ENCODE data around the gene GPC3. TPM values are rescaled to one million over a fixed set of nuclear protein-coding genes. Genes with fewer than 3 reads are reported as not detected.

GPC3 gene
- total RNA-seq, 1 experiment from 2014 or later = 0.24 TPM

DNA sequence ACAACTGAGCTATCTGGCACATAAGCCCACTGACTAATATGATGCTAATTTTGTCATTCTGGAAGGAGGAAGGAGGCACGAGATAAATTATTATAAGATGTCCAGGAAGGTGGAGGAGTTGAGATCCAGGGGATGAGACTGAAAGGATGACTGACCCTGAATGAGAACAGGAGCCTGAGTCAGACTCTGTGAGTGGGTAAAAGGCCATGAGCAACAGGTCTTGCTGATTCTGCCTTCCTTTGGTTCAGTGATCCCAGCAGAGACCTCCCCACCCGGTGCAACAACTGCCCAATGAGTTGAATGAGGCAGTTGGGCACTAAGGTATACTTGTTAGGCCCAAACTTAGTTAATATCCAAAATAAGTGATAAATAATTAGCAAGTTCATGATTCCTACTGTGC lies 332.0 kb downstream of the GPC3 start:
- no TSS peak for BruUV-seq (replicated peaks)
- no peak overlapping the region for H3K27ac ChIP-seq (ENCODE audit: low read depth, low read length, poor library complexity, severe bottlenecking)
- CTCF ChIA-PET = no interaction called here
- H3K4me3 ChIP-seq (ENCODE audit: low read depth, low read length, poor library complexity, severe bottlenecking) = no peak overlapping the region
- POLR2A ChIA-PET (ENCODE audit: low non-redundant PET) = no interaction called here
- intact Hi-C loops (cut with micrococcal nuclease; ENCODE audit: unreplicated experiment) = loop anchor here (10.0 kb wide), 1 partner anchor 239 kb away; the partner anchor contains the start of gene GPC4
- no peaks in the 10 kb centered on the region for H3K36me3 ChIP-seq (ENCODE audit: insufficient read depth, low read length, poor library complexity, severe bottlenecking)
- no peak for TF ChIP-seq EZH2 (IDR thresholded peaks at IDR 0.05; ENCODE audit: borderline replicate concordance, low read depth, low read length, poor library complexity, severe bottlenecking)
- TF ChIP-seq, protein P1, sequence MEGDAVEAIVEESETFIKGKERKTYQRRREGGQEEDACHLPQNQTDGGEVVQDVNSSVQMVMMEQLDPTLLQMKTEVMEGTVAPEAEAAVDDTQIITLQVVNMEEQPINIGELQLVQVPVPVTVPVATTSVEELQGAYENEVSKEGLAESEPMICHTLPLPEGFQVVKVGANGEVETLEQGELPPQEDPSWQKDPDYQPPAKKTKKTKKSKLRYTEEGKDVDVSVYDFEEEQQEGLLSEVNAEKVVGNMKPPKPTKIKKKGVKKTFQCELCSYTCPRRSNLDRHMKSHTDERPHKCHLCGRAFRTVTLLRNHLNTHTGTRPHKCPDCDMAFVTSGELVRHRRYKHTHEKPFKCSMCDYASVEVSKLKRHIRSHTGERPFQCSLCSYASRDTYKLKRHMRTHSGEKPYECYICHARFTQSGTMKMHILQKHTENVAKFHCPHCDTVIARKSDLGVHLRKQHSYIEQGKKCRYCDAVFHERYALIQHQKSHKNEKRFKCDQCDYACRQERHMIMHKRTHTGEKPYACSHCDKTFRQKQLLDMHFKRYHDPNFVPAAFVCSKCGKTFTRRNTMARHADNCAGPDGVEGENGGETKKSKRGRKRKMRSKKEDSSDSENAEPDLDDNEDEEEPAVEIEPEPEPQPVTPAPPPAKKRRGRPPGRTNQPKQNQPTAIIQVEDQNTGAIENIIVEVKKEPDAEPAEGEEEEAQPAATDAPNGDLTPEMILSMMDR (conservative IDR thresholded peaks at IDR 0.05; ENCODE audit: low read depth, low read length) = no peak
- H3K4me1 ChIP-seq (ENCODE audit: insufficient read depth, low read length, poor library complexity, severe bottlenecking) = no peaks in the 10 kb centered on the region
- H3K9me3 ChIP-seq (ENCODE audit: low read depth, low read length, poor library complexity, severe bottlenecking) = no peaks in the 10 kb centered on the region
- no peak for DNase-seq (ENCODE audit: low spot score)
- no peaks in the 10 kb centered on the region for H3K27me3 ChIP-seq (replicated peaks; ENCODE audit: insufficient read depth, low read depth, low read length, poor library complexity)

DNA sequence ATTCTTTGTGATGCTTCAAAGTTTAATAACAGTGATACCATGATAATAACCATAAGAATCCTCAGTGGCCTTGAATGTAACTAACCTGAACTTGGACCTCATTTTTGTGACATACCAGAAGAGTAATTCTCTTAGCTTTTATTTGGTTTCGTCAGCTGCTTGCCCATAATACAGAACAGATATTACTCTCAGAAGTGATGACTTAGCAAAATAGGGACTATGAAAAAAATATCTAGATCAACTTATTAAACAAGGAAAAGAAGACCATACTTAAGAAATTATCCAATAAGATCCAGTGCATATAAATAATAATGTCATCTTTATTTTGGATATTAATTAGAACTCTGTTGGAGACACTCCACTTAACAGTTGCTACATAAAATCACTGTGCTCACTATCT lies 333.2 kb downstream of the GPC3 start:
- TF ChIP-seq EZH2 (IDR thresholded peaks at IDR 0.05; ENCODE audit: borderline replicate concordance, low read depth, low read length, poor library complexity, severe bottlenecking) = no peak
- POLR2A ChIA-PET (ENCODE audit: low non-redundant PET) = no interaction called here
- Histone ChIP-seq H3K27me3 (replicated peaks; ENCODE audit: insufficient read depth, low read depth, low read length, poor library complexity) (no peaks in the 10 kb centered on the region), H3K4me3 (ENCODE audit: low read depth, low read length, poor library complexity, severe bottlenecking) (no peak overlapping the region), H3K4me1 (ENCODE audit: insufficient read depth, low read length, poor library complexity, severe bottlenecking) (no peaks in the 10 kb centered on the region), H3K27ac (ENCODE audit: low read depth, low read length, poor library complexity, severe bottlenecking) (no peak overlapping the region), H3K9me3 (ENCODE audit: low read depth, low read length, poor library complexity, severe bottlenecking) (no peaks in the 10 kb centered on the region), H3K36me3 (ENCODE audit: insufficient read depth, low read length, poor library complexity, severe bottlenecking) (no peaks in the 10 kb centered on the region)
- no TSS peak for BruUV-seq (replicated peaks)
- DNase-seq (ENCODE audit: low spot score) = no peak
- CTCF ChIA-PET = no interaction called here
- intact Hi-C loops (cut with micrococcal nuclease; ENCODE audit: unreplicated experiment) = loop anchor here (10.0 kb wide), 1 partner anchor 237 kb away; the partner anchor contains the start of gene GPC4

DNA sequence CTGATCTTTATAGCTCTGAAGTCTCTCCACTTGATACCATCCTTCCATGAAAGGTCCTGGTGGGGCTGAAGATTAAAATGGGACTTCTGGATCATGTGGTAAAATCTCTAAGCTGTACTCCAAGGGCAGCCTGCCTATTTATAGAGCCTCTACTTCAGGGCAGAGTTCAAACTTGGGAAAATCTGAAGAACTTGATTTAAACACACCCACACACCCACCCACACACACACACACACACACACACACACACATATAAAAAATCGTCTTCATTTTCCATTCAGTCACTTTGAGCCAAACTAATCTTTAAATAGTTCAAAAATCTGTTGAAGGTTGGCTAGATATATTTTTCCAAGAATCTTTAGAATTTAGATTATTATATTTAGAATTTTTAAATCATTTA lies 335.2 kb downstream of the GPC3 start:
- CTCF ChIA-PET = no interaction called here
- H3K4me3 ChIP-seq (ENCODE audit: low read depth, low read length, poor library complexity, severe bottlenecking) = no peak overlapping the region
- POLR2A ChIA-PET (ENCODE audit: low non-redundant PET) = no interaction called here
- H3K4me1 ChIP-seq (ENCODE audit: insufficient read depth, low read length, poor library complexity, severe bottlenecking) = no peaks in the 10 kb centered on the region
- H3K27me3 ChIP-seq (replicated peaks; ENCODE audit: insufficient read depth, low read depth, low read length, poor library complexity) = no peaks in the 10 kb centered on the region
- H3K9me3 ChIP-seq (ENCODE audit: low read depth, low read length, poor library complexity, severe bottlenecking) = no peaks in the 10 kb centered on the region
- H3K36me3 ChIP-seq (ENCODE audit: insufficient read depth, low read length, poor library complexity, severe bottlenecking) = no peaks in the 10 kb centered on the region
- no peak for DNase-seq (ENCODE audit: low spot score)
- intact Hi-C loops (cut with micrococcal nuclease; ENCODE audit: unreplicated experiment) = loop anchor here (10.0 kb wide), 1 partner anchor 235 kb away; the partner anchor contains the start of gene GPC4
- no peak overlapping the region for H3K27ac ChIP-seq (ENCODE audit: low read depth, low read length, poor library complexity, severe bottlenecking)
- no TSS peak for BruUV-seq (replicated peaks)
- TF ChIP-seq EZH2 (IDR thresholded peaks at IDR 0.05; ENCODE audit: borderline replicate concordance, low read depth, low read length, poor library complexity, severe bottlenecking) = no peak
- TF ChIP-seq, protein P1 (conservative IDR thresholded peaks at IDR 0.05; ENCODE audit: low read depth, low read length) = no peak

DNA sequence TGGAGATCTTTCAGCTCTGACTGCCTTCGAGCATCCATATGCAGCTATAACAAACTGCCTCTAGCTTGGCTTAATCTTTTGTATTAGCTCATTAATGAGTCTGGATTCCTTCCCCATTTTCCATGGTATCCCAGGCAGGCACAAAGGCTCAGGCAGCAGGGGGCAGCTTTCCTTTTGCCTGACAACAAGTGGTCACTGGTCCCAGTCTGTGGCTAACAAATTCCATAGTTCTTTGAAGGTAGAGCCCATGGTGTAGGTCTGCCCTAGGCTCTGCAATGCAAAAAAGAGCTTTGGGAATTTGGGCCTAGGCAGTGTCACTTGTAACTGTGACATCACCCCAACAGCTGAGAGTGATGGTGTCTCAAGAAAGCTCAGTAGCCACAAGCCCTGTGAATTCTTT lies 335.7 kb downstream of the GPC3 start:
- Histone ChIP-seq H3K36me3 (ENCODE audit: insufficient read depth, low read length, poor library complexity, severe bottlenecking) (no peaks in the 10 kb centered on the region), H3K9me3 (ENCODE audit: low read depth, low read length, poor library complexity, severe bottlenecking) (no peaks in the 10 kb centered on the region), H3K27me3 (replicated peaks; ENCODE audit: insufficient read depth, low read depth, low read length, poor library complexity) (no peaks in the 10 kb centered on the region), H3K27ac (ENCODE audit: low read depth, low read length, poor library complexity, severe bottlenecking) (no peak overlapping the region), H3K4me3 (ENCODE audit: low read depth, low read length, poor library complexity, severe bottlenecking) (no peak overlapping the region), H3K4me1 (ENCODE audit: insufficient read depth, low read length, poor library complexity, severe bottlenecking) (no peaks in the 10 kb centered on the region)
- POLR2A ChIA-PET (ENCODE audit: low non-redundant PET) = no interaction called here
- TF ChIP-seq, protein P1 (conservative IDR thresholded peaks at IDR 0.05; ENCODE audit: low read depth, low read length) = no peak
- TF ChIP-seq EZH2 (IDR thresholded peaks at IDR 0.05; ENCODE audit: borderline replicate concordance, low read depth, low read length, poor library complexity, severe bottlenecking) = no peak
- BruUV-seq (replicated peaks) = no TSS peak
- CTCF ChIA-PET = no interaction called here
- no peak for DNase-seq (ENCODE audit: low spot score)
- intact Hi-C loops (cut with micrococcal nuclease; ENCODE audit: unreplicated experiment) = loop anchor here (10.0 kb wide), 1 partner anchor 235 kb away; the partner anchor contains the start of gene GPC4
